Measurements from ENCODE around the gene HMG20B.
A peak's percentile ranks its signal among the peaks of the same experiment; 100 is the strongest.

The HMG20B gene

GRCh38 chr19:3591876-3592613 lies 19.3 kb downstream of the HMG20B start:
- Histone ChIP-seq H3K27ac (peak overlapping the region; percentile 34 to 64), H3K4me1 (peaks cover 0 to 22% (median 2%) of the 10 kb centered on the region in 4 donors), H3K9me3 (no peaks in the 10 kb centered on the region), H3K4me3 (no peak overlapping the region), H3K36me3 (peaks cover 36 to 43% (median 40%) of the 10 kb centered on the region in 3 donors), H3K27me3 (no peaks in the 10 kb centered on the region)
- intact Hi-C loops (cut with DNase I; ENCODE audit: low total_unique reads), result no loop called here
- TF ChIP-seq, protein P1, sequence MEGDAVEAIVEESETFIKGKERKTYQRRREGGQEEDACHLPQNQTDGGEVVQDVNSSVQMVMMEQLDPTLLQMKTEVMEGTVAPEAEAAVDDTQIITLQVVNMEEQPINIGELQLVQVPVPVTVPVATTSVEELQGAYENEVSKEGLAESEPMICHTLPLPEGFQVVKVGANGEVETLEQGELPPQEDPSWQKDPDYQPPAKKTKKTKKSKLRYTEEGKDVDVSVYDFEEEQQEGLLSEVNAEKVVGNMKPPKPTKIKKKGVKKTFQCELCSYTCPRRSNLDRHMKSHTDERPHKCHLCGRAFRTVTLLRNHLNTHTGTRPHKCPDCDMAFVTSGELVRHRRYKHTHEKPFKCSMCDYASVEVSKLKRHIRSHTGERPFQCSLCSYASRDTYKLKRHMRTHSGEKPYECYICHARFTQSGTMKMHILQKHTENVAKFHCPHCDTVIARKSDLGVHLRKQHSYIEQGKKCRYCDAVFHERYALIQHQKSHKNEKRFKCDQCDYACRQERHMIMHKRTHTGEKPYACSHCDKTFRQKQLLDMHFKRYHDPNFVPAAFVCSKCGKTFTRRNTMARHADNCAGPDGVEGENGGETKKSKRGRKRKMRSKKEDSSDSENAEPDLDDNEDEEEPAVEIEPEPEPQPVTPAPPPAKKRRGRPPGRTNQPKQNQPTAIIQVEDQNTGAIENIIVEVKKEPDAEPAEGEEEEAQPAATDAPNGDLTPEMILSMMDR (IDR thresholded peaks at IDR 0.05), result no peak
- peak in 1 of 2 donors; percentile 65 for DNase-seq

DNA sequence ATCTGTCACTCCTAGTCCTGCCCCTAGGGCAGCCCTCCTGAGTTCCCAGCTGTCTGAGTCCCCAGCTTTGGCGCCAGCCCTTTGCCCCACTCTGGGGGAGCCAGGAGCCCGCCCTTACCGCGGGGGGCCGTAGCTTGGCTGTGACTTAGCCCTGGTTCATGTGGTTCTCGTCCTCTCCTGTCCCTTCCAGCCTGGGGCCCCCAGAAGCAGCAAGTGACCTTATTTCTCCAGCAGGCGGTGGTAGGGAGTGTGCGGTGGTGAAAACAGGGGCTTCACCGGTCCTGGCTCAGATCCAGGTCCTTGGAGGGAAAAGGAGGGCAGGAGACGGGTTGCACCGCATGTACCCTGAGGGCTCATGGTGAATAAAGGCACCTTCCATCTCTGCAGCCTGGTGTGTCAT lies 20.4 kb downstream of the HMG20B start:
- DNase-seq, result no peak
- H3K4me3 ChIP-seq, result no peak overlapping the region
- H3K4me1 ChIP-seq, result peaks cover 0 to 18% (median 0%) of the 10 kb centered on the region in 4 donors
- no peaks in the 10 kb centered on the region for H3K9me3 ChIP-seq
- TF ChIP-seq, protein P1 (IDR thresholded peaks at IDR 0.05), result no peak
- intact Hi-C loops (cut with DNase I; ENCODE audit: low total_unique reads), result no loop called here
- no peaks in the 10 kb centered on the region for H3K27me3 ChIP-seq
- H3K27ac ChIP-seq, result peak overlapping the region; percentile 34 to 64
- H3K36me3 ChIP-seq, result peaks cover 45 to 52% (median 47%) of the 10 kb centered on the region in 3 donors

GRCh38 chr19:3595521-3596061 lies 22.8 kb downstream of the HMG20B start:
- TF ChIP-seq, protein P1 (IDR thresholded peaks at IDR 0.05), result no peak
- DNase-seq, result peak in 1 of 2 donors; percentile 61
- intact Hi-C loops (cut with DNase I; ENCODE audit: low total_unique reads), result no loop called here
- no peaks in the 10 kb centered on the region for H3K27me3 ChIP-seq
- no peak overlapping the region for H3K27ac ChIP-seq
- peaks cover 0 to 29% (median 4%) of the 10 kb centered on the region in 4 donors for H3K4me1 ChIP-seq
- no peaks in the 10 kb centered on the region for H3K9me3 ChIP-seq
- H3K4me3 ChIP-seq, result no peak overlapping the region
- peaks cover 56 to 67% (median 59%) of the 10 kb centered on the region in 3 donors for H3K36me3 ChIP-seq

- intact Hi-C loops (cut with DNase I; ENCODE audit: low total_unique reads), result loop anchor here (10.0 kb wide), 1 partner anchor 135 kb away; no protein-coding TSS in a partner anchor
- Histone ChIP-seq H3K4me3 (no peak overlapping the region), H3K27ac (peak overlapping the region; percentile 96 to 97), H3K27me3 (no peaks in the 10 kb centered on the region), H3K36me3 (peaks cover 40 to 49% (median 46%) of the 10 kb centered on the region in 3 donors), H3K4me1 (peaks cover 0 to 52% (median 36%) of the 10 kb centered on the region in 4 donors), H3K9me3 (no peaks in the 10 kb centered on the region)
- DNase-seq, result no peak
- TF ChIP-seq, protein P1 (IDR thresholded peaks at IDR 0.05), result no peak
Observed at GRCh38 chr19:3599776-3600187, 27.0 kb downstream of the HMG20B start.

- H3K36me3 ChIP-seq, result peaks cover 27 to 37% (median 33%) of the 10 kb centered on the region in 3 donors
- peak overlapping the region; percentile 96 to 97 for H3K27ac ChIP-seq
- intact Hi-C loops (cut with DNase I; ENCODE audit: low total_unique reads), result loop anchor here (10.0 kb wide), 1 partner anchor 136 kb away; no protein-coding TSS in a partner anchor
- no peak overlapping the region for H3K4me3 ChIP-seq
- H3K4me1 ChIP-seq, result peaks cover 0 to 57% (median 40%) of the 10 kb centered on the region in 4 donors
- H3K9me3 ChIP-seq, result no peaks in the 10 kb centered on the region
- TF ChIP-seq, protein P1 (IDR thresholded peaks at IDR 0.05), result no peak
- no peaks in the 10 kb centered on the region for H3K27me3 ChIP-seq
- peak in 1 of 2 donors; percentile 88 for DNase-seq
Observed at GRCh38 chr19:3601021-3601420, 28.3 kb downstream of the HMG20B start.

Measured in tibial artery (tissue), 4 donors.